SK-N-MC (cell line): ENCODE measurements around the gene SEC16B.

Experiments
- DNase-seq: peaks from one replicate; pipeline ENCODE4 v3.0.0-alpha.2; 2011; ENCODE audit warnings: low read depth, low spot score
- H3K27ac ChIP-seq: fragments of 200-600 bp; sonication (generic); 2 replicates; pipeline ENCODE4 v1.5.1; 2016; ENCODE audit warnings: mixed run types
- H3K36me3 ChIP-seq: fragments of 200-600 bp; sonication (generic); 2 replicates; pipeline ENCODE4 v1.6.1; 2017; ENCODE audit warnings: antibody characterized with exemption, low read length, mixed read lengths; ENCODE audit not compliant: insufficient read depth
- H3K4me3 ChIP-seq: fragments of 200-600 bp; sonication (generic); 2 replicates; pipeline ENCODE4 v1.5.1; 2016
- H3K9ac ChIP-seq: fragments of 200-600 bp; sonication (generic); 2 replicates; pipeline ENCODE4 v1.8.0; 2017; ENCODE audit warnings: mixed run types, mixed read lengths; ENCODE audit not compliant: insufficient read length
- H3K9me3 ChIP-seq: fragments of 200-600 bp; sonication (generic); 2 replicates; pipeline ENCODE4 v1.6.1; 2017; ENCODE audit warnings: low read depth, mild to moderate bottlenecking, antibody characterized with exemption, low read length, moderate library complexity, mixed read lengths
- EZH2 ChIP-seq: fragments of 200-600 bp; sonication (generic); IDR thresholded peaks from one replicate; pipeline ENCODE4 v1.6.1; 2017; ENCODE audit warnings: antibody characterized with exemption
- FOXP2 ChIP-seq: optimal IDR thresholded peaks from 2 replicates; pipeline ENCODE3; 2011; ENCODE audit warnings: mild to moderate bottlenecking, moderate library complexity; ENCODE audit not compliant: insufficient read depth; ENCODE audit errors: extremely low read length, control extremely low read depth
- POLR2AphosphoS5 ChIP-seq: IDR thresholded peaks from 2 replicates; pipeline ENCODE4 v1.6.1; 2012; ENCODE audit warnings: mild to moderate bottlenecking, low read depth, low read length, borderline replicate concordance

SEC16B gene

GRCh38 chr1:177983077-177983476 is 13.2 kb upstream of the SEC16B start:
- no peaks in the 10 kb centered on the region for H3K36me3 ChIP-seq
- DNase-seq = no peak
- TF ChIP-seq EZH2 (no peak), FOXP2 (no peak), POLR2AphosphoS5 (no peak)
- H3K27ac ChIP-seq = no peak overlapping the region
- no peaks in the 10 kb centered on the region for H3K9me3 ChIP-seq
- no peak overlapping the region for H3K9ac ChIP-seq
- H3K4me3 ChIP-seq = no peak overlapping the region

- H3K9me3 ChIP-seq = no peaks in the 10 kb centered on the region
- no peak for TF ChIP-seq POLR2AphosphoS5
- no peak for TF ChIP-seq EZH2
- no peak for TF ChIP-seq FOXP2
These were observed 11.3 kb upstream of the SEC16B start for GRCh38 chr1:177981200-177981599.

GRCh38 chr1:177979272-177979671 is 9.4 kb upstream of the SEC16B start:
- Histone ChIP-seq H3K9me3 (no peaks in the 10 kb centered on the region), H3K36me3 (no peaks in the 10 kb centered on the region), H3K9ac (no peak overlapping the region), H3K27ac (no peak overlapping the region), H3K4me3 (no peak overlapping the region)
- DNase-seq = no peak
- TF ChIP-seq EZH2 = no peak
- no peak for TF ChIP-seq POLR2AphosphoS5
- TF ChIP-seq FOXP2 = no peak

More at GRCh38 chr1:177981200-177981599, 11.3 kb upstream of the SEC16B start:
- Histone ChIP-seq H3K36me3 (no peaks in the 10 kb centered on the region), H3K9ac (no peak overlapping the region), H3K27ac (no peak overlapping the region), H3K4me3 (no peak overlapping the region)
- no peak for DNase-seq

GRCh38 chr1:177978530-177978929 is 8.7 kb upstream of the SEC16B start:
- Histone ChIP-seq H3K4me3 (no peak overlapping the region), H3K27ac (no peak overlapping the region), H3K9ac (no peak overlapping the region), H3K9me3 (no peaks in the 10 kb centered on the region), H3K36me3 (no peaks in the 10 kb centered on the region)
- no peak for TF ChIP-seq POLR2AphosphoS5
- TF ChIP-seq FOXP2 = no peak
- no peak for TF ChIP-seq EZH2
- no peak for DNase-seq

GRCh38 chr1:177977141-177977540 is 7.3 kb upstream of the SEC16B start:
- Histone ChIP-seq H3K4me3 (no peak overlapping the region), H3K27ac (no peak overlapping the region), H3K9me3 (no peaks in the 10 kb centered on the region), H3K36me3 (no peaks in the 10 kb centered on the region), H3K9ac (no peak overlapping the region)
- TF ChIP-seq POLR2AphosphoS5 = no peak
- TF ChIP-seq FOXP2 = no peak
- TF ChIP-seq EZH2 = no peak
- DNase-seq = no peak

- DNase-seq = no peak
- no peak overlapping the region for H3K4me3 ChIP-seq
- no peak overlapping the region for H3K9ac ChIP-seq
- no peaks in the 10 kb centered on the region for H3K9me3 ChIP-seq
- no peaks in the 10 kb centered on the region for H3K36me3 ChIP-seq
- no peak overlapping the region for H3K27ac ChIP-seq
- TF ChIP-seq FOXP2 (no peak), POLR2AphosphoS5 (no peak), EZH2 (no peak)
These were observed 6.7 kb upstream of the SEC16B start for GRCh38 chr1:177976596-177976995.

- Histone ChIP-seq H3K4me3 (no peak overlapping the region), H3K9me3 (no peaks in the 10 kb centered on the region), H3K36me3 (no peaks in the 10 kb centered on the region), H3K27ac (no peak overlapping the region), H3K9ac (no peak overlapping the region)
- no peak for DNase-seq
- no peak for TF ChIP-seq POLR2AphosphoS5
- TF ChIP-seq FOXP2 = no peak
- no peak for TF ChIP-seq EZH2
These were observed 6.0 kb upstream of the SEC16B start for GRCh38 chr1:177975588-177976495.

GRCh38 chr1:177973585-177973984 is 3.7 kb upstream of the SEC16B start:
- no peaks in the 10 kb centered on the region for H3K36me3 ChIP-seq
- TF ChIP-seq POLR2AphosphoS5 (no peak), EZH2 (no peak), FOXP2 (no peak)
- no peak for DNase-seq
- no peak overlapping the region for H3K4me3 ChIP-seq
- H3K9ac ChIP-seq = no peak overlapping the region
- H3K9me3 ChIP-seq = no peaks in the 10 kb centered on the region
- no peak overlapping the region for H3K27ac ChIP-seq

- DNase-seq = no peak
- Histone ChIP-seq H3K4me3 (no peak overlapping the region), H3K27ac (no peak overlapping the region), H3K36me3 (no peaks in the 10 kb centered on the region), H3K9me3 (no peaks in the 10 kb centered on the region), H3K9ac (no peak overlapping the region)
- TF ChIP-seq FOXP2 (no peak), EZH2 (no peak), POLR2AphosphoS5 (no peak)
These were observed 749 bp downstream of the SEC16B start for GRCh38 chr1:177969109-177969508.
